NCI-H345 (cell line): ENCODE data around the gene CDK13.
"Not testable (repeated sequence)": the region's sequence is repeated elsewhere in the genome, so short reads cannot be mapped to it uniquely, and the experiment has no call there.

Source experiments
- DNase-seq: peaks from one replicate; lab custom pipeline; 2025; lab: John Stamatoyannopoulos, UW

The CDK13 gene

DNA sequence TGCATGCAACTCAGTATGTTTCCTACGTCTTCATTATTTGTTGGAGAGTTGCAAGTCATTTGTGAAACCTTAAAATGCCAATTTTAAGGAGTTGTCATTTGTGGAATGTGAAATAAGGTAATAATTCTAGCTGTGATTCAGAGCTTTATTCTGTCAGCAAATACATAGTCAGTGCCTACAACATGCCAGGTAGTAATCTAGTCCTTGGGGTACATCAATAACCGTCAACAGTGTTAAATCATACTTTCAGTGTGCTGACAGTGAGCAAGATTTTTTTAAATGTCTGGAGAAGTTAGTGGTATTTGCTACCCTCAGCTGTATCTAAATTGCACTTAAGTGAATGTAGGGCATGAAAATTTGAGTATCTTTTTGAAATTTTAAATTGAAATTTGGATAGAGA, 147.7 kb downstream of the CDK13 start:
- DNase-seq = no peak

DNA sequence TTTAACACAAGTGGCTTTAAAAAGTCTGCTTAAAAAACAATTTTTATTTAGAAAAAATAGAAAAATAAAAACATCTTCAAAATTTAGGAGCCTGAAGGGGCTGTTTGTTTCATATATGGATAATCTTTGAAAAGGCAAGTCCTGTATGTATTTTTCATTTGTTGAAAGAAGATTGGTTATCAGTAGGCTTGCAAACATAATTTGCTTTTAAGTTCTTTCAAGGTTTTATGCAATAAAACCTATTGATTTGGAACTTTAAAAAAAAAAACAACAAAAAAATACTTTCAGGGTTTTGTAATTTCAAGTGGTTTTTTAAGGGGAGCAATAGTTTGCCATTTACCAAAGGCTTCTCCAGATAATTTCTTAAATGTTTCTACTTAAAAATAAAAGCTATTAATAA, 148.8 kb downstream of the CDK13 start:
- no peak for DNase-seq

DNA sequence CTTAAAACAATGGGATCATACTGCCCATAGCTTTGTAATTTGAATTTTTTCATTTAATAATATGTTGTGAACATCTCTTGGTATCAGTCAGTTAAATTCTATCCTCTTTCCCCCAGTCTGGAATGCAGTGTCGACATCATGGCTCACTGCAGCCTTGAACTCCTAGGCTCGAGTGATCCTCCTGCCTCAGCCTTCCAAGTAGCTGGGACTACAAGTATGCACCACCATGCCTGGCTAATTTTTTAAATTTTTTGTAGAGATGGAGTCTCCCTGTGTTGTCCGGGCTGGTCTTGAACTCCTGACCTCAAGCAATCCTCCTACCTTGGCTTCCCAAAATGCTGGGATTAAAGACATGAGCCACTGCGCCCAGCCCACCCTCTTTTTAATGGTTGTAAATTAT, 149.8 kb downstream of the CDK13 start:
- no peak for DNase-seq

DNA sequence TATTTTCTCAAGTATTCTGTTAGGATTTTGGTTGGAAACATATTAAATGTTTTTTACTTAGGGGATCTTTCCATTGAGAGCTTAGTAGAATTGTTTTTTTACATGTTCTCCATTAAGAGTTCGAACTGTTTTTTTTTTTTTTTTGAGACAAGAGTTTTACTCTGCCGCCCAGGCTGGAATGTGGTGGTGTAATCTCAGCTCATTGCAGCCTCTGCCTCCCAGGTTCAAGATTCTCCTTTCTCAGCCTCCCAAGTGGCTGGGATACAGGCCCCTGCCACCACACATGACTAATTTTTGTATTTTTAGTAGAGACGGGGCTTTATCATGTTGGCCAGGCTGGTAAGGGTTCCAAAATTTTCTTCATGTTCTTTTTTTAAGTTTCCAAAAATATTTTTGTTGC, 151.1 kb downstream of the CDK13 start:
- DNase-seq = no peak

DNA sequence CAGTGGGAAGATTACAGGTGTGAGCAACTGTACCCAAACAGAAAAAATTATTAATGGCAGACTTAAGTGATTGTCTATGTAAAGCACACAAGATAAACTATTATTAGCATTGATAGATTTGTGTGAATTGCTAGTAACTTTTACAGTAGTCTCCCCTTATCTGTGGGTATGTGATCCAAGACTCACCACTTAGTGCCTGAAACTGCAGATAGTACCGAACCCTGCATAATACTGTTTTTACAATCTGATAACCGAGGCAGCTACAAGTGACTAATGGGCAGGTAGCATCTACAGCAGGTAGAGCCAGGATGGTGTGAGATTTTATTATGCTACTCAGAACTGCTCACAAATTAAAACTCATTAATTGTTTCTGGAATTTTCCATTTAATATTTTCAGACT, 152.8 kb downstream of the CDK13 start:
- DNase-seq = no peak

DNA sequence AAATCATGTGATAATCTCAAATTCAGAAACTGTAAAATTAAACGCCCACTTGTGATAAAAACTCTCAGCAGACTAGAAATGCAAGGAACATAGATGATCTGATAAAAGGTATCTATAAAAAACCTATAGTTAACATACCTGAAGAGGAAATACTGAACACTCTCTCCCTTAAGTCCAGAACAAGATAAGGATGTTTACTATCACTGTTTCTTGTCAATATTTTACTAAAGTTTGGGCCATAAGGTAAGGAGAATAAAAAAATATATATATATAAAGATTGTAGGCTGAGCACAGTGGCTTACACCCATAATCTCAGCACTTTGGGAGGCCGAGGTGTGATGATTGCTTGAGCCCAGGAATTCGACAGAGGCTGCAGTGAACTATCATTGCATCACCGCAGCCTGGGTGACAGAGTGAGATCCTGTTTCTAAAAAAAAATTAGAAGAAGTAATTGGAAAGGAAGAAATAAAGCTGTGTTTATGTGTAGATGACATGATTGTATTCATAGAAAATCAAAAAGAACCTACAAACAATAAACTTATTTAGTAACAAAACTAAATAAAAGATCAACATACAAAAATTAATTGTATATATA, 155.9 kb downstream of the CDK13 start:
- DNase-seq = no peak

DNA sequence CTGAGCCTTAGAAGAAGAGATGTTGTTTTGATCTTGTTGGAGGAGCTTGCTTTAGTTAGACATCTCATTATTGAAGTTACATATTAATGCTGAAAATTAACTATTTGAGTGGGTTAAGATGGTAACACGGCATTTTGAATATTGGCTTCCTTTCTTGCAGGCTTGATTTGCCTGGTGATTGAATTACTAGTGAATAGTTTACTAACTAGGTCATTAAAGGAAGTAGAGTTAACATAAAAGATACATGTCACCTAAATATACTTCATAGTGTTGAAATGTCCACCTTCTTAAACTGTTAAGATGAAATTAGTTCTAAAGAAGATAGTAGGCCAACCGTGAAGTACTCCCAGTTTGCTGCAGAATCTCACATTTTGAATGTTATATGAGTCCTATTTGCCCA, 165.9 kb downstream of the CDK13 start:
- no peak for DNase-seq

DNA sequence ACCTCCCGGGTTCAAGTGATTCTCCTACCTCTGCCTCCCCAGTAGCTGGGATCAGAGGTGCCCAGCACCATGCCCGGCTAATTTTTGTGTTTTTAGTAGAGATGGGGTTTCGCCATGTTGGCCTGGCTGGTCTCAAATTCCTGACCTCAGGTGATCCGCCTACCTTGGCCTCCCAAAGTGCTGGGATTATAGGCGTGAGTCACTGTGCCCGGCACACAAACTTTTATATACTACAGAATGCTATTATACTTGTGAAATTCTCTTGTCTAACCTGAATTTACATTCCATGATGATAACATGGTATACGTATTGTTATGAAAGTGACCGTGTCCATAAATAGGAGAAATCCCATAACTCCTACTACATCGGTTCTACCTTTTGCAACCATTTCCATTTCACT, 167.1 kb downstream of the CDK13 start:
- DNase-seq = not testable (repeated sequence)

DNA sequence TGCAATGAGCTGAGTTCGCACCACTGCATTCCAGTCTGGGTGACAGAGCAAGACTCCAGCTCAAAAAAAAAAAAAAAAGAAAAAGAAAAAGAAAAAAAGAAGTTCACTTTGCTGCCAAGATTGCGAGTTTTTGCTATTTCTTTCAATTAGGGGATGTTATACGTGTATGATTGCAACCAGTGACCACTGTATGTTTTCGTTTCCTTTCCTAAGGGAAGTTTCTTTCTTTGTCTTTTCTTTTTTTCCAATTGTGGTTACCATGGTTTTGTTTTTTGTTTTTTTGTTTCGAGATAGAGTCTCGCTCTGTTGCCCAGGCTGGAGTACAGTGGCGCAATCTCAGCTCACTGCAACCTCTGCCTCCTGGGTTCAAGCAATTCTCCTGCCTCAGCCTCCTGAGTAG, 168.1 kb downstream of the CDK13 start:
- not testable (repeated sequence) for DNase-seq

DNA sequence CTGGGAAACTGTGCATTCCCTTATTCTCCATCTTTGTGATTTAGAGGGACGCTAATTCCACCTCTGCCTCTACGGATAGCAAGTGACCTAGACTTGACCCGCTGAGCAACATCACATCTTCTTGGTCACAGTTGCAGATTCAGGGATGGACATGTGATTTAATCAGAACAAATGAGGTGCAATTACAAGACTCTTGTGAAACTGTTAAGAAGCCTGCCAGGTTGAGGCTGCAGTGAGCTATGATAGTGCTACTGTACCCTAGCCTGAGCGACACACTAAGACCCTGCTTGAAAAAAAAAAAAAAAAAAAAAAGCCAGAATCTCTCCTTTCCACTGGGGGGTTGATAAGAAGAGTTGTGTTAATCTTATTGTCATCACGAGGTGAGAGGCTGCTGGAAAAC, 170.0 kb downstream of the CDK13 start:
- no peak for DNase-seq

DNA sequence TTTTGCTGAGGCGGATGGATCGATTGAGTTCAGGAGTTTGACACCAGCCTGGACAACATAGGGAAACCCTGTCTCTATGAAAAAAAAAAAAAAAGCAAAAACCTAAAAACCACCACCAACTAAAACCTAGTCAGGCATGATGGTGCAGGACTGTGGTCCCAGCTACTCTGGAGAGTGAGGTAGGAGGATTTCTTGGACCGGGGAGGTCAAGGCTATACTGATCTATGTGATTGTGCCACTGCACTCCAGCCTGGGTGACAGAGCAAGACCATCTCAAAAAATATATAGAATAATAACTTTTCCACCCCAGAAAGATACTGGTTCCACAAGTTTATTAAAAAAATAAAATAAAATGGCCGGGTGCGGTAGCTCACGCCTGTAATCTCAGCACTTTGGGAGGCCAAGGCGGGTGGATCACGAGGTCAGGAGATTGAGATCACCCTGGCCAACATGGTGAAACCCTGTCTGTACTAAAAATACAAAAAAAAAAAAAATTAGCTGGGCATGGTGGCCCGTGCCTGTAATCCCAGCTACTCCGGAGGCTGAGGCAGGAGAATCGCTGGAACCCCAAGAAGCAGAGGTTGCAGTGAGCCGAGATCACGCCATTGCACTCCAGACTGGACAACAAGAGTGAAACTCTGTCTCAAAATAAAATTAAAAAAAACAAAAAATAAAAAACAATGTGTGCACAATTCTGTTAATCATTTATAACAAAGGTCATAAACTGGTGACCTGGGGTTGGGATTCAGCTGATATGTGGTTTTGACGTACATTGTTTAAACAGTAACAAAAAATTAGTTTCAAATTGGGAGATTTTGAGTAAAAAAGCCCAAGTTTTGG, 172.3 kb downstream of the CDK13 start:
- DNase-seq = not testable (repeated sequence)

DNA sequence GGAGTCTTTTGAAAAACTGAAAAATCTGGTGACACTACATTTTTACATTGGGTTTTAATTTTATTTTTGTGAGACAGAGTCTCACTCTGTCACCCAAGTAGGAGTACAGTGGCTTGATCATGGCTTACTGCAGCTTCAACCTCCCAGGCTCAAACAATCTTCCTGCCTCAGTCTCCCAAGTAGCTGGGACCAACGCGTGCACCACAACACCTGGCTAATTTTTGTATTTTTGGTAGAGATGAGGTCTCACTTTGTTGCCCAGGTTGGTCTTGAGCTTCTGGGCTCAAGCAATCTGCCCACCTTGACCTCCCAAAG, 172.8 kb downstream of the CDK13 start:
- DNase-seq = no peak

DNA sequence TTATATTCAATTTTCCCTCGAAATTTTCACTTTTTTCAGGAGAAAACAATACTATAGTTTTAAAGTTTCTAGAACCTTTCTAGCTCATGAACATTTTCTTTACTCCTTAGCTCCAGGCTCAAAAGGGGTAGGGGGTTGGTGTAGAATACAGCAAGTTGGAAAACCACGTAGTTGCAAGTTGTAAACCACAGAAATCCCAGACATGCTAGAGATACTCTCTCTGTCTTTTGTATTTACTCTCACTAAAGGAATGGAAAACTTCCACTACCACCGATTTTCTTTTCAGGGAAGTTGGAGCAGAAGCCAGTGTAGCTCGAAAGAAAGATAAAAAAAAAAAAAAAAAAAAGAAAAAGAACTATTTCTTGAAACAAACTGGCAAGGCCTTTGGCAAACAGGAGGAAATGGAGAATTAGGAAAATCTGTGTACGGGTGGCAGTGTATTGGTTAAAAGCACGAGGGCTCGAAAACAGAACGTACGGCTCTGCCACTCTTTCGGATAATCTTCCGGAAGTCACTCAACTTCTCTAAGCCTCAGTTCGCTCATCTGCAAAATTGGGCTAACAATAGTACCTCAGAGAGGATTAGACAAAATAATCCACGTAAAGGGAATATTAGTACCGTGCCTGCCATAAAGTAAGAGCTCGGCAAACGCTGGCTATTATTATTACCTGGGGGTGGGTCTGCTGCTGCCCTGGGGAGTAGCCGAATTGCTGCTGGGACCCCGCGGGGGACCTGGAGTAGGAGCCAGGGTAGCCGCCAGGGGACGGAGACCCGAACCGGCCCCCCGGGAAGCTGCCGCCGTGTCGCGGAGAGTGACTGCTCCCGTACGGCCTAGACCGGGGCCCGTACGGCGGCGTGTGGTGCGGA, 183.7 kb downstream of the CDK13 start:
- DNase-seq = no peak

DNA sequence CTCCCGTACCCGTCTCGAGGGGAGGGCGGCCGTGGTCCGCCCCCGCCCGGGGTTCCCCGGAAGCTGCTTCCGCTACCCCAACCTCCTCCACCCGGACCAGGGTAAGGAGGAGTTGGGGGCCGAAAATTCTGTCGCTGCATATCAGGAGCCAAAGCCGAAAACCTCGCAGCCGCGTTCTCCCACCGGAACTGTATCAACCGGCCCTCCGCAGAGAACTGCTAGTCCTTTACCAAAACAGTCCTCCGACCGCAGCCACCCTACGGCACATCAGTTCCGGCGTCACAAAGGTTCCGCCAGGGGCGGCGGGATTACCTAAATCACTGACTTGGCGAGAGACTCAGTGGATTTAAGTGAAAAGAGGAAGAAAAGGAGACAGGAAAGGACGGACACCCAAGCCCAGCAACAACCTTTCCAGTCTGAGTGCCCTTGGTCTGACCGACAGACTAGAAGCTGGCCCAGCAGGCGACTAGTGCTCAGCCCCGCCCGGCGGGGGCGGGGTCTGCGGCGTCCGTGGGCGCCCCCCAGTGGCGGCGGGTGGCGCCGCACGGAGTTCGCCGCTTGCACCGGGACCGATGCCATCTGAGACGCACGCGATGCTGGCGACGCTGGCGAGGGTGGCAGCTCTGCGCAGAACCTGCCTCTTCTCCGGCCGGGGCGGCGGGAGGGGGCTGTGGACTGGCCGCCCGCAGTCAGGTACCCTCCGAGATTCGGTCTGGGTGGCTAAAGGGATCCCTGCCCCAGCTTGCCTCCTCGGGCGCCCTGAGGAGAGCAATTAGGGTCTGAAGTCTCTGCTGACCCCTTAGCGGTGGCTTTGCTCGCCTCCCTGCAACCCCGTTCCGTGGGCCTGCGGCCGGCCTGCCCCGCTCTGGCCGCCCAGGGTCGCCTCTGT, 184.6 kb downstream of the CDK13 start, which contains the start of the genes MPLKIP and SUGCT:
Gene MPLKIP, minus strand, starts transcription at position 195 of the 889 bp plus-strand sequence. Its CDS starts 55 bp downstream, at position 140.
Gene SUGCT, plus strand, starts transcription at position 578 of the 889 bp plus-strand sequence.
- peak; percentile 84 for DNase-seq

DNA sequence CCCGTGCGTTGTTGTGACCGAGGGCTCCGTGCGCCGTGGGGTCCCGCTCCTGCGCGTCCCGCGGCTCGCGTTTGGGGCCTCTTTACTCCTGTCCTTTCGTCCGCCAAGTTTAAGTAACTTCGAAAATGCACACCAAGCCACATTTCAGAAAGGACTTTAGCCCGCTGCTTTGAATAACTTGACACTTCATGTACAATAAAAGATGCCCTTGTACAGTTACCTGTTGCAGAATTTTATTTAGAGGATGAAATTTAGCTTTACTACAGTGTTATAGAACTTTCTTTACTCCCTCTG, 185.2 kb downstream of the CDK13 start:
- peak; percentile 23 for DNase-seq

DNA sequence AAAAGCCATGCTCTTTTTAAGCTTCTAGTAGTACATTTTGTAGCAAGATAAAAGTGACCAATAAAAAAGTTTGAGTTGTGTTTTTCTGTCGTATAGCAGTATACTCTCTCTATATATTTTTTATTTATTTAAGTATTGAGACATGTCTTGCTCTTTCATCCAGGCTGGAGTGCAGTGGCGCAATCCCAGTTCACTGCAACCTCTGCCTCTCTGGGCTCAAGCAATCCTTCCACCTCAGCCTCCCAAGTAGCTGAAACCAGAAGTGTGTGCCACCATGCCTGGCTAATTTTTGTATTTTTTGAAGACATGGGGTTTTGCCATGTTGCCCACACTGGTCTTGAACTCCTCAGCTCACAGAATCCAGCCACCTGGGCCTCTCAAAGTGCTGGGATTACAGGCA, 187.5 kb downstream of the CDK13 start:
- DNase-seq = no peak

DNA sequence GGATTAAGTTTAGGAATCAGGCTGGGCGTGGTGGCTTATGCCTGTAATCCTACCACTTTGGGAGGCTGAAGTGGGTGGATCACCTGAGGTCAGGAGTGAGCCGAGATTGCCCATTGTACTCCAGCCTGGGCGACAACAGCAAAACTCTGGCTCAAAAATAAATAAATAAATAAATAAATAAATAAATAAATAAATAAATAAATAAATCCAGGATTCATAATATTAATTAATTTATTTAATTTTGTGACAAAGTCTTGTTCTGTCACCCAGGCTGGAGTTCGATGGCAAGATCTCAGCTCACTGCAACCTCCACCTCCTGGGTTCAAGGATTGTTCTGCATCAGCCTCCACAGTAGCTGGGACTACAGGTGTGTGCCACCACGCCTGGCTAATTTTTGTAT, 188.9 kb downstream of the CDK13 start:
- DNase-seq = no peak

DNA sequence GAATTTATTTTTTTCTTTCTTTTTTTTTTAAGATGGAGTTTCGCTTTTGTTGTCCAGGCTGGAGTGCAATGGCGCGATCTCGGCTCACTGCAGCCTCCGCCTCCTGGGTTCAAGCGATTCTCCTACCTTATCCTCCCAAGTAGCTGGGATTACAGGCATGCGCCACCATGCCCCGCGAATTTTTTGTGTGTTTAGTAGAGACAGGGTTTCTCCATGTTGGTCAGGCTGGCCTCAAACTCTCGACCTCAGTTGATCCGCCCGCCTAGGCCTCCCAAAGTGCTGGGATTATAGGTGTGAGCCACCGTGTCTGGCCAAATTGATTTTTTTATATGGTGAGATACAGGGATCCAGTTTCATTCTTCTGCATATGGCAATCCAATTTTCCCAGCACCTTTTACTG, 189.8 kb downstream of the CDK13 start:
- not testable (repeated sequence) for DNase-seq

DNA sequence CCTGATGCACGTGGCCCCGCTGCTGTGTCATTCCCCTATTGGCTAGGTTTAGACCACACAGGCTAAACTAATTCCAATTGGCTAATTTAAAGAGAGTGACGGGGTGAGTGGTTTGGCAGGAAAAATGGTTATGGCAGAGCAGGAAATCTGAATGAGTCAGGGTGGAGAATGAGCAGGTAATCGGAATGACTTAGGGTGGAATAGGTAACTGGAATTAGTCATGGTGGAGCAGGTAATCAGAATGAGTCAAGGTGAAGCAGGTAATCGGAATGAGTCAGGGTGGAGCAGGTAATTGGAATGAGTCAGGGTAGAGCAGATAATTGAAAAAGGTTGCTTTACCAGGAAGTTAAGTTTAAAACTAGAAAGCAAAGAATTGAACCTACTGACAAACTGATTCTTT, 191.9 kb downstream of the CDK13 start:
- not testable (repeated sequence) for DNase-seq

DNA sequence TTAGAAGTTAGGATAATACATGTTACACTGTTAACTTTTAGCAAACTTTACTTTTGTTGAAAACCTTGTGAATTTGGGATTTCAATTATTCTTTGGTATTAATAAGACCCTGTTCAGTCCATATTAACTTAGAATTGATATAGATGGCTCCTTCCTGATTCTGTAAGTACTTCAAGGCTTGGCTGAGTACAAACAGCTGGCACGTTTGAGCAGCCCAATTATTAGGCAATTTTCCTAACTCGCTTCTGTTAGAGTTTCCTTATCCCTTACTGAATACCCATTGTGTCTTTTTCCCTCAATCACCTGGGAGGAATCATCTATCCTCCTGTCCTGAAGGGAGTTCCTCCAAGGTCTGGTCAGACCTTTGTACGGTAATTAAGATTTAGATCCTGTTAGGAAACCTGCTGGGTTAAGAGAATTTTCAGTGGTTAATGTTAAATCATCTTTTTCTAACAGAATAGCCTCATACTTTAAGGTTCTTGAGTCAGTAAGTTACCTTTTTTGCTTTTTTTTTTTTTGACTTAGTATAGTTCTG, 195.6 kb downstream of the CDK13 start:
- DNase-seq = not testable (repeated sequence)

DNA sequence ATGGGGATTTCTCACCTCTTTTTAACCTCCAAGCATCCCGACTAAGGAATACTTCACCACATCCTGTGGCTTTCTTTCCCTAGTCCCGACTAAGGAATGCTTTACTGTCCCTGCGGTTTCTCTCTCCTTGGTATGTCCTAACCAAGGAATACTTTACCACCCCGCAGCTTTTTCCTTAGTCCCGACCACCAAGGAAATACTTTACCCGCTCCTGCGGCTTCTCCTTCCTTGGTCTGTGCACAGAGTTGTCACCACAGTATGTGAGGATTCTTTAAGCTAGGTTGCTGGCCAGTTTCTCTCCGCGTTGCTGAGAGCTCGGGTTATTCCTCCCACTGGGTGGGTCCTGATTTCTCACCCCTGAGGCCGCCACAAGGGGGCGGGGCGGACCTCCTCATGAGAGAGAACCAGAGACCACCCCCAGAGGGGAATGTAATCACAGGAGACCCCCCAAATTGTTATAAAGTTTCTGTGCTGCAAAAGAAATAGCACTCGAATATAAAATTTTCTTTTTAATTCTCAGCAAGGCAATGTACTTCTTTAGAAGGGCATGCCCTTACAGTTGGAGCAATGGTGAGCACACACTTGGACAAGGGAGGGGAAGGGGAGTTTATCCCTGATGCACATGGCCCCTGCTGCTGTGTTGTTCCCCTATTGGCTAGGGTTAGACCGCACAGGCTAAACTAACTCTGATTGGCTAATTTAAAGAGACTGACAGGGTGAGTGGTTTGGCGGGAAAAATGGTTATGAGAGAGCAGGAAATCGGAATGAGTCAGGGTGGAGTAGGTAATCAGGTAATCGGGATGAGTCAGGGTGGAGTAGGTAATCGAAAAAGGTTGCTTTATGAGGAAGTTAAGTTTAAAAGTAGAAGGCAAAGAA, 197.6 kb downstream of the CDK13 start:
- DNase-seq = no peak
